ES-I3 (cell line): ENCODE data around the gene C1QTNF8.

Source experiments
- H3K36me3 ChIP-seq: 2 replicates; pipeline ENCODE4 v1.6.1; 2013; ENCODE audit warnings: mild to moderate bottlenecking, low read length, control low read depth, moderate library complexity; ENCODE audit not compliant: insufficient read depth
- H3K4me1 ChIP-seq: 2 replicates; pipeline ENCODE4 v1.6.1; 2013; ENCODE audit warnings: mild to moderate bottlenecking, control low read depth, low read length; ENCODE audit not compliant: insufficient read depth
- H3K9ac ChIP-seq: 2 replicates; pipeline ENCODE4 v1.6.1; 2013; ENCODE audit warnings: low read depth, mild to moderate bottlenecking, low read length, moderate library complexity
- H3K9me3 ChIP-seq: 2 replicates; pipeline ENCODE4 v1.6.1; 2013; ENCODE audit warnings: mild to moderate bottlenecking, low read length, moderate library complexity; ENCODE audit not compliant: control insufficient read depth, insufficient read depth

Gene C1QTNF8

DNA sequence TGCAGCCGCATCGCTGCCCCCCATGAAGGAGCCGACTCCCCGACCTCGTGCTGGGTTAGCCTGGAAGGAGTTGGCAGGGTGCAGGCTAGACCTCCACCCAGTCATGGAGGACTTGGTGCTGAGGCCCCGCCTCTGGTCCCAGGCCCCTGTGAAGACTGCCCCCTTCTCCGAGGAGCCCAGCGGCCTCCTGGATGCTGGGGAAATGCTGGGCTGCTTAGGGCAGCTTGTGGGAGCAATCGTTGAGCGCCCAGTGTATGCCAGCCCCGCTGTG, 21.7 kb downstream of the C1QTNF8 start:
- no peaks in the 10 kb centered on the region for H3K9me3 ChIP-seq
- no peak overlapping the region for H3K9ac ChIP-seq
- no peaks in the 10 kb centered on the region for H3K36me3 ChIP-seq
- H3K4me1 ChIP-seq: peaks cover 7% of the 10 kb centered on the region; the same call in 1 of the 2 replicates

DNA sequence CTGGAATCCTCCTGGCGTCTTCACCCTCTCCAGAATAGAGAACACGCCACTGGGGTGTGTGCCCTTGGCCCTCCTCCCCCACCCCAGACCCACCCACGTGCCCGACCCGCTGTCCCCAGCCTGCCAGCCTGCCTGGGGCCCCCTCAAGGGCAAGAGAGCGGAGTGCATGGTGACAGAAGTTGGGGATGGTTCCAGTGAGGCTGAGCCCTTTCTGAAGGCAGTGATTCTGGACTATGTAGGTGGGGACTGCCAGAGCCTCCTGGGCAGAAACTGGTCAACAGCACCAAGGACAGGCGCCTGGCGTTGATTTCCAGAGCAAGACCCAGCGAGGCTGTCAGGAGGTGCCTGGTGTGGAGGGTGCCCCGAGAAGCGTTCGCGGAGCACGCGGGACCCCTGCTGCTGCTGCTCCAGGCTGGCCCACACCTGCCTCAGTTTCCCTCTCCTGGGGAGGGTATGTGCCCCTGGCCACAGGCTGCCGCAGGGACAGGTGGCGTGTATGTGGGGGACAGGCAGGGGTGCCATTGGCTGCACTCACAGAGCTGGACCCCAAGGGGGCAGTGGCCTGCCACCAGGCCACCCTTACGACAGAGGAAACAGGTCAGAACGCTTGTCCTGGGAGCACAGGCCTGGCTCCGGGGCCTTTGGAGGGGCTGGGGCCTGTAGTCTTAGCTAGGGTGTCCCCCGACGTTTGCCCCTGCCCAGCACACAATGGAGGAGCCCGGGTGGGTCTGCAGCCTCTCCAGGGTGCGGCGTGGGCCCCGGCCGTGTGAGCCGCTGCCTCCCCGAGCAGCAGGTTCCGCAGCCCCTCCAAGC, 22.3 kb downstream of the C1QTNF8 start:
- peaks cover 7% of the 10 kb centered on the region; the same call in 1 of the 2 replicates for H3K4me1 ChIP-seq
- no peak overlapping the region for H3K9ac ChIP-seq
- no peaks in the 10 kb centered on the region for H3K9me3 ChIP-seq
- no peaks in the 10 kb centered on the region for H3K36me3 ChIP-seq

DNA sequence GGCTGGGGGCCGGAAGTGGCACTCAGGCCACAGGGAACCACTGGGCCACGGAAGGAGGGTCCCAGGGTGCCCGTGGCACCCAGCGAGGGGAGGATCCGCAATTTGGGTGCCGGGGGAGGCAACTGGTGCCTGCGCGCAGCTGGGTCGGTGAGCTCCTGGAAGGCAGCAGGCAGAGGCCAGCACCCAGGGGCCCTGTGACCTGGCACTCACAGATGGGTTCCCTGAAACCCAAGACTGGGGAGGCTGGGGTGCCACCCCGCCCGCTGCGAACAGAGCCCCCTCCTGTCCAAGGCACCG, 22.8 kb downstream of the C1QTNF8 start:
- H3K9ac ChIP-seq: no peak overlapping the region
- H3K4me1 ChIP-seq: peaks cover 7% of the 10 kb centered on the region; the same call in 1 of the 2 replicates
- H3K9me3 ChIP-seq: no peaks in the 10 kb centered on the region
- no peaks in the 10 kb centered on the region for H3K36me3 ChIP-seq

DNA sequence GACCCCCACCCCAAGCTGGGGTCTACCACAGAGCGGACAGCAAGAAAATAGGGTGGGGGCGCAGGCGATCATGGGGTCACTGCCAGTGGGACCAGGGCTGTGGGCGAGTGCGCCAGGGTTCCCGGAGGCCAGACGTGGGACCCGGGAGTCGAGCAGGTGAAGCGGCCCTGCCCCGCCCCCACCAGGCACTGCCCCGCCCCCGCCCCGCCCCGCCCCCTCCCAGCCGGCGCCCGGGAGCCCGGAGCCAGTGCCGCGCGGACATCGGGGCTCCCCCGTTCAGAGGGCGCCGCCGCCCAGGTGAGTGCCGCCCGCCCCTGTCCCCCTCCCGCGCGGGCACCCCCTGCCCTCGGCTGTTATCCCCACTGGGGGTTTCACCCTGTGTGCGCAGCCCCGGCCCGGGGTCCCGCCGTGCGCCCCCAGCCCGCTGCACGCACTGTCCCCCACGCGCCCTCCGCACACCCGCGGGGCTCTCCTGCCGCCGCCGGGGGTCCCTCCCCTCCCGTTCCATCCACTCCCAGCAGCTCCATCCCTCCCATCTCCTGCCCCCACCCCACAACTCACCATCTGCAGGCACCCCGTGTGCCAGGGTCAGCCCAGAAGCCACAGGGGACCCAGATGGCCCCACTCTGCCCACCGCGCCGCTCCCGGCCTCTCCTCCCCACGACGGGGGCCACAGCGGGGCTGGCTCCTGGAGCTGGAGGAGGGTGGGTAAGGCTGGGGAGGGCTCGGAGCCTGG, 23.4 kb downstream of the C1QTNF8 start, which contains the start of gene SSTR5:
Gene SSTR5, plus strand, starts transcription at position 222 of the 736 bp plus-strand sequence. CDS start 6,122 bp downstream, outside the sequence.
- Histone ChIP-seq H3K9ac (peak within 1 kb of the TSS; percentile 38; the same call in 1 of the 2 replicates), H3K36me3 (no peaks in the 10 kb centered on the region), H3K4me1 (peaks cover 7% of the 10 kb centered on the region; the same call in 1 of the 2 replicates), H3K9me3 (no peaks in the 10 kb centered on the region)

DNA sequence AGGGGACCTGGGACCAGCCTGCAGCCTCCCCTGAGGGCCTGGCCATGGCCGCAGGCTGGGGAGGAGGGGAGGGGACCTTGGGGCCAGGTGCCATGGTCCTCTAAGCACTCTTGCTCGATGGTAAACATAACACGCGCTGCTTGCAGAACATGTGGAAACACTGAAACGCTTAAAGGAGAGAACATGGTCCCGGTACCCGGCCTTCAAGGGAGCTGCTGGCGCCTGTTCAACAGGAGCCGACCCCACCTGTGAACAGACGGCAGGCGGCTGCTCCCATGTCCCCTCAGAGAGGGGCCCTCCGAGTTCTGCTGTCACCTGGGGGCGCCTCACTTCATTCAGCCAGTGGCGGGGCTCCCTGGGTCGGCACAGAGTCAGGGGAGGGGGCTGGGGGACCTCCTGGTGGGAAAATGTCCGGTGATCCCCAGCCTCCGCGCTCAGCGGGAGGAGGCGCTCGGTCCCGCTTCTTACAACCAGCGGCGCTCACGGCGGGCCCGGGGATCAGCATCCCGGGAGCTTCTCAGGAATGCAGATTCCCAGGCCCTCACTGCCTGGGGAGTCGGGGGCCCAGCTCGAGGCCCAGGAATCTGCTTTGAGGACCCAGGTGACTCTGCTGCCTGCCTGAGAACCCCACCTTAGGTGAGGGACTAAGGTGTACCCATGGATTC, 24.4 kb downstream of the C1QTNF8 start:
- H3K9ac ChIP-seq: peak overlapping the region; percentile 38; the same call in 1 of the 2 replicates
- no peaks in the 10 kb centered on the region for H3K36me3 ChIP-seq
- peaks cover 7% of the 10 kb centered on the region; the same call in 1 of the 2 replicates for H3K4me1 ChIP-seq
- H3K9me3 ChIP-seq: no peaks in the 10 kb centered on the region

DNA sequence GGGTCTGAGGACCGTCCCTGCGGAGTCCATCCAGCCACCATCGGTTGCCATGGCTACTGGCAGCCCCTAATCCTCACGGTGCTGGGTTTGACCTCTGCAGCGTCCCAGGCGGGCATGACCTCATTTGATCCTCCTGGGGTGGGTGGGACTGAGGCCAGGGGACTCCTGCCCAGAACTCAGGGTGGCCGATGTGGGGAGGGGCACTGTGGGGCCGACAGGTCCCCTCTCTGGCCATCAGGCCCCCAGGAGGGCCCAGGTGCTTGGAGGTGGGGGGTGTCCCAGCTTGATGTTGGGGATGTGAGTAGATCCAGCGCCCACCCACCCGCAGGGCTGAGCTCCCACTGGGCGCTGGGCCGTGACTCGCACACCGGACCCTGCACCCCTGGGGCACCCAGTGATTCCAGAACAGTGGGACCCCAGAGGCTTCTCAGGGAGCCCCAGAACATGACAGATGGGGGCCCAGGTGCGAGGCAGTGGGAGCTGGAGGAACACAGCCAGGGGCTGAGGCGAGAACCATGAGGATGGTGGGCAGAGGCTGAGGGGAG, 25.1 kb downstream of the C1QTNF8 start:
- no peak overlapping the region for H3K9ac ChIP-seq
- no peaks in the 10 kb centered on the region for H3K36me3 ChIP-seq
- peaks cover 7% of the 10 kb centered on the region; the same call in 1 of the 2 replicates for H3K4me1 ChIP-seq
- H3K9me3 ChIP-seq: no peaks in the 10 kb centered on the region

DNA sequence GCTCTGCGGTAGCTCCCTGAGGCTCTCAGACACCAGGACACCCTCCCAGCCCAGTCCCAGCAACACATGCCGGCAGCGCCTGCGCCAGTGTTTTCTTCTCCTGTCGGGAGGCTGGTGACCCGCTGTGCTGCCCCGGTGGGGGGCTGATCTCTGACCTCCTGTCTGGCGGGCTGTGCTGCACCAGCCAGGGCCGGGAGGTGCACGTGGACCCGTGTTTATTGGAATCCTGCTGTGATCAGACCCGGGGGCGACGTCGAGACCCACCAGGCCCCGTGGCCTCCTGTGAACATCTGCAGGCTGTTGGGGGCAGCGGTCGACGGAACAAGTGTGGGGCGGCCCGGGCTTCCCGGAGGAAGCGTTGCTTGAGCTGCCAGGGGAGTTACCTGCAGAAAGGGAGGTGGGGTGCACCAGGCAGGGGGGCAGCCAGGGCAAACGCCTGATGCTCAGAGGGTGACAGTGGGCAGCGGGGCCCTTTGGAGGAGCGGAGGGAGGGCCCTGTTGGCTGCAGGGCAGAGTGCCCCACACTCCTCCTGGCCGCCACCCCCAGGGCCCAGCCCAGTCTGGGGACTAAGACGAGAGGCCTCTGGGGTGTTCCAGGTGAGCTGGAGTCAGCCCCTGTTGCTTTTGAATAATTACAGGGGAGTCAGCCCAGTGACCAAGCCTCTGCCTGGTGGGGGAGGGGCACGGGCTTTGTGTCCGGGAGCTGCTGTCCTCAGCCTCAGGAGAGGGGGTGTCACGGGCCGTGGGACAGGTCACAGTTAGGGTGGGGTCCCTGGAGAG, 25.8 kb downstream of the C1QTNF8 start:
- no peaks in the 10 kb centered on the region for H3K9me3 ChIP-seq
- no peaks in the 10 kb centered on the region for H3K36me3 ChIP-seq
- peaks cover 7% of the 10 kb centered on the region; the same call in 1 of the 2 replicates for H3K4me1 ChIP-seq
- no peak overlapping the region for H3K9ac ChIP-seq

DNA sequence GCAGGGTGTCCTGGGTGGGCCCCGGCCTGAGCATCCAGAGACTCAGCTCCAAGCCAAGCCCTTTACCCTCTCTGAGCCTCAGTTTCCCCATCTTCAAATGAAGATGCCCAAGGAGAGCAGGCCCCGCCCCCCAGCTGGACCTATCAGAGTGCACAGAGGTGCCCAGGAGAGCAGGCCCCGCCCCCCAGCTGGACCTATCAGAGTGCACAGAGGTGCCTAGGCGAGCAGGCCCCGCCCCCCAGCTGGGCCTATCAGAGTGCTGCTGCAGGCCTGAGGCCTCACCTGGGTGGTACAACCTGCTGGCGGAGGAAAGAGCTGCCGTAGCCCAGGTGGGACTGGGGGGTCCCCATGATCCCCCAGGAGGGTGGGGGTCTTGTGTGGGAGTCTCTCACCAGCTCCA, 26.9 kb downstream of the C1QTNF8 start:
- Histone ChIP-seq H3K9ac (no peak overlapping the region), H3K4me1 (peaks cover 7% of the 10 kb centered on the region; the same call in 1 of the 2 replicates), H3K36me3 (no peaks in the 10 kb centered on the region), H3K9me3 (no peaks in the 10 kb centered on the region)

DNA sequence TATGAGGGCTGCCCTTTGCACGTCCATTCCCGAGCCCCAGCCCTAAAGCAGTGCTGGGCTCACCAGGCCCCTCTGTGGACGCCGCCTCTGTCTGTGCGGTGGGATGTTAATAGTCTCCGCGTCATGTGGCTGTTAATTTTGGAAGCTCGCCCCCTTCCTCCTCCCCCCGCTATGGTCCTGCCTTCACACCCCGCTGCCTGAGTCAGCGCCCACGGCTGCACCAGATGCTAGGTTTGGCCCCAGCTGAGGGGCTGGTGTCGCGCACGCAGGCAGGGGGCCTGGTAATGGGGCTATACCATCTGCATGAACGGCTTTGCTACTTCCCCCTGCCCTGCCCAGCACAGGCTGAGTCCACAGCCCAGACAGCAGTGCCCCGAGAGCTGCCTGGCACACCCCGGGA, 27.6 kb downstream of the C1QTNF8 start:
- Histone ChIP-seq H3K9ac (no peak overlapping the region), H3K9me3 (no peaks in the 10 kb centered on the region), H3K36me3 (no peaks in the 10 kb centered on the region), H3K4me1 (peaks cover 7% of the 10 kb centered on the region; the same call in 1 of the 2 replicates)

DNA sequence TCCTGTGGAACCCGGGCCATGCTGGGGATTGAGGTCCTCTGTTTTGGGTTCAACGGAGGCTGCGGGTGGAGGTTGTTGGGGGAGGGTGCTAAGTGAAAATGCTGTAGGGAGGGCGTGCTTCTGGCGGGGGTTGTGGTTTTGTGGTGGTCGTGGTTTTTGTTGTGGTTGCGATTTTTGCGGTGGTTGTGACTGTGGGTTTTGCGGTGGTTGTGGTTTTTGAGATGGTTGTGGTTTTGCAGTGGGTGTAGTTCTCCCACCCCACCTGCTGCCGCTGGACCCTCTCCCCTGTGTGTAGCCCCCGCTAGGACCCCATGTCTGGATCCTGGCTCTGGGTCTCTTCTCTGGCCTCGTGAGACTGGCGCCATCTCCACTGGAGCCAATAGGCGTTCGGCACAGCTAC, 28.4 kb downstream of the C1QTNF8 start:
- H3K9ac ChIP-seq: no peak overlapping the region
- H3K9me3 ChIP-seq: no peaks in the 10 kb centered on the region
- H3K36me3 ChIP-seq: no peaks in the 10 kb centered on the region
- peaks cover 7% of the 10 kb centered on the region; the same call in 1 of the 2 replicates for H3K4me1 ChIP-seq

DNA sequence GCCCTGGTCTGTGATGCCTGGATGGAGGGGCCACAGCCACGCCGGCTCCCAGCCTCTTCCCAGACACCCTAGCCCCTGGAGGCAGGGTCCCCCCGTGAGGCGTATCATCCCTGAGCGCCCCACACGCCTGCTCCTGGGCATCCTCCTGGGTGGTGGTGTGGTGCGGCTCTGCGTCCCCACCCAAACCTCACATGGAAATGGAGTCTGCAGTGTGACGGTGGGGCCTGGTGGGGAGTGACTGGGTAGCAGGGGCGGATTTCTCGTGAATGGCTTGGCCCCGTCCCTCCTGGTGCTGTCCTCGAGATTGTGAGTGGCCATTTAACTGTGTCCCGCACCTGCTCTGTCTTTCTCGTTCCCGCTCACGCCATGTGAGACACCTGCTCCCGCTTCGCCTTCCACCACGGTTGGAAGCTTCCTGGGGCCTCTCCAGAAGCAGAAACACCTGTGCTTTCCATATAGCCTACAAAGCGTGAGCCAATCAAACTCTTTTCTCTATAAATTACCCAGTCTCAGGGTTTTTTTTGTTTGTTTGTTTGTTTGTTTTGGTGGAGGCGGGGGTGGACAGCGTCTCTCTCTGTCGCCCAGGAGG, 29.4 kb downstream of the C1QTNF8 start:
- Histone ChIP-seq H3K36me3 (no peaks in the 10 kb centered on the region), H3K9ac (no peak overlapping the region), H3K9me3 (no peaks in the 10 kb centered on the region), H3K4me1 (peaks cover 7% of the 10 kb centered on the region; the same call in 1 of the 2 replicates)

DNA sequence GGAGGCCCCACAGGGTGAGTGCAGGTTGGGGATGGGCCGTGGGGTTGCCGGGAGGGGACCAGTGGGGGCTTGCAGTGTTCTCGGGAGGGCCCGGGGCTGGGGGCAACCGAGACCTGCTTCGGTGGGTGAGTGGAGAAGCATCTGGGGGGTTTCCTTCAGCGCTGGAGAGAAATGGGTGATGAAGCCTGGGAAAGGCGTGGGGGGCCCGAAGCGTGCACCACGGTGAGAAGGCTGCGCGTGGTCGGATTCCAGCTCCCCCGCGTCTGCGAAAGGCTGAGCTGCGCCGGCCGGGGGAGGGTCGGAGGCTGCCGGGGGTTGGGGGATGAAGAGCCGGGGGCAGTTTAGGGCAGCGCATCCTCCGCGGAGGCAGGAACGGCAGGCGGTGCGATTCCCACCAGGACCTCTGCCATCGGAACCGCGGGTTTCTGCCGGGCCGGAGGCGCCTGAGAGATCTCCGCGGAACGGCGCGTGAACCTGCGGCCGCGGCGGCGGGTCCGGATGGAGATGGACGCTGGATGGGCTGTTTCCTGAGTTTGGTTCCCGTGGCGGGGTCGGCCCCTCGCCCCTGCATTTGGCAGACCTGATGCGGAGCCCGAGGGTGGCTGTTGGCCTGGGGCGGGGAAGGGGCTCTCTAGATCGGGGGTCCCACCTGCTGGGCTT, 30.4 kb downstream of the C1QTNF8 start:
- no peaks in the 10 kb centered on the region for H3K9me3 ChIP-seq
- peaks cover 3% of the 10 kb centered on the region; the same call in 1 of the 2 replicates for H3K4me1 ChIP-seq
- no peak overlapping the region for H3K9ac ChIP-seq
- H3K36me3 ChIP-seq: no peaks in the 10 kb centered on the region

DNA sequence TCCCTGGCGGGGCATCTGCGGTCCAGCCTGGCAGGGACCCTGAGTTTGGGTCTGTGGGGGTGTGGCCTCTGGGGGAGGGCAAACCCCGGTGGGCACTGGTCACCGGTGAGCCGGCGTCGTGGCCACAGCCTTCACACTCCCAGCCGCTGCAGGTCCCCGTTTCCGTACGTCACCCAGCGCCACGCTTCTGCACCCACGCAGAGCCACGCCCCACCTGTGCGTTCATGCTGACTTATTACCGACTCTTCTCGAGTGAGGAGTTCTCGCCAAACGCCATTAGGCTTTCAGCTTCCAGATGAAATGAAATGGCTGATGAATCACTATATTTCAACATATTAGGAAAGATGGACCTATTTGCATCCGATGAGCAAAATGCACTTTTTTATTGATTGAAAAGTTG, 32.3 kb downstream of the C1QTNF8 start:
- H3K9me3 ChIP-seq: no peaks in the 10 kb centered on the region
- H3K9ac ChIP-seq: no peak overlapping the region
- no peaks in the 10 kb centered on the region for H3K36me3 ChIP-seq
- H3K4me1 ChIP-seq: no peaks in the 10 kb centered on the region
